Left ventricle myocardium inferior (tissue), 1 donor: ENCODE data around the gene IREB2. TPM values are rescaled to one million over a fixed set of nuclear protein-coding genes. Genes with fewer than 3 reads are reported as not detected.

Experiments
- DNase-seq: peaks from one replicate; pipeline ENCODE4 v3.0.0-alpha.2; 2020
- H3K27ac ChIP-seq: fragments of 200-600 bp; replicated peaks from 2 replicates; pipeline ENCODE4 v1.8.0; 2021
- H3K27me3 ChIP-seq: fragments of 200-600 bp; 2 replicates; pipeline ENCODE4 v1.8.0; 2021; ENCODE audit warnings: low read depth
- H3K36me3 ChIP-seq: fragments of 200-600 bp; 2 replicates; pipeline ENCODE4 v1.8.0; 2021
- H3K4me1 ChIP-seq: fragments of 200-600 bp; 2 replicates; pipeline ENCODE4 v1.8.0; 2021
- H3K4me3 ChIP-seq: fragments of 200-600 bp; 2 replicates; pipeline ENCODE4 v1.8.0; 2021; ENCODE audit warnings: mild to moderate bottlenecking, moderate library complexity
- H3K9me3 ChIP-seq: fragments of 200-600 bp; replicated peaks from 2 replicates; pipeline ENCODE4 v1.8.0; 2021
- intact Hi-C: fragments of 100-400 bp; cut with micrococcal nuclease; formaldehyde crosslinking; loops from one replicate; pipeline ENCODE4 v1.11.0; 2022
- total RNA-seq: library from RNA; stranded (reverse); fragmentation: NEBNext Ultra II Directional; extraction: Animal tissue kit (Norgen Biotek cat#: 25700); gene quantifications from one replicate; pipeline ENCODE4 v1.2.1, GENCODE V29; 2021
- TF ChIP-seq, protein P1 (sequence below): fragments of 200-600 bp; IDR thresholded peaks from 2 replicates; pipeline ENCODE4 v1.8.0; 2021; ENCODE audit warnings: antibody characterized with exemption, mild to moderate bottlenecking, borderline replicate concordance
- donor health status: DM: no; HTN: yes; CAD: no; lungs with severe emphysema.

IREB2 gene
- total RNA-seq, 1 donor from 2014 or later = 23.6 TPM

DNA sequence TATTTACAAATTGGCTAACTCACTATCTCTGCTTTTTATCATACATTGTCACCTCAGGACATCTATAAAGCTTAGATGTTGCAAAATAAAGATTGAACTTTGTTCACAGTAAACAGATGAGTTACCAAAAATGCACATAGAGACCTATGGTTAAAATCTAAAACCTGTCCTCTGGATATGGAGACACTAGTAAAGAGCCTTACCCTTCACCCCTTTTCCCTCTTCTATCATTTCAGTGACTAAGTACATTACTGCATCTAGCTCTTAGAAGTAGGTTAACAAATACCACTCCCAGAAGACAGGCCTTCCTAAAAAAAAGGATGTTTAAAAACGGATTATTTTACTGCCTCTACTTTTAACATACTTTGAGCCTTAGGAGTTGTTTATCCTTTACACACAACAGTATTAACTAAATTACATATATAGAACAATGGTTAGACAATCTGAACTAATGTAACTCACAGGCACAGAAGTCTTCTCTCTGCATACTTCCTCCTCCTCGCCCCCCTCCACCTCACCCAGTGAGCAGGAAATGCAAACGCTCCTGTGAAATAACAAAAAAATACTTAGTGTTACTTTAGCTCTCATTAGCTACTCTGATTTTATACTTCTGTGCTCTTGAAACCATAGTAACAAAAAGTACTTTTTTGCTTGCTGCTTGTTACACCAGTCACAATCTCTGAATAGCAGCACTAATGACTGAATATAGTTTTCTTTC is 23.3 kb downstream of the IREB2 start:
- H3K27ac ChIP-seq = peak overlapping the region; percentile 31

DNA sequence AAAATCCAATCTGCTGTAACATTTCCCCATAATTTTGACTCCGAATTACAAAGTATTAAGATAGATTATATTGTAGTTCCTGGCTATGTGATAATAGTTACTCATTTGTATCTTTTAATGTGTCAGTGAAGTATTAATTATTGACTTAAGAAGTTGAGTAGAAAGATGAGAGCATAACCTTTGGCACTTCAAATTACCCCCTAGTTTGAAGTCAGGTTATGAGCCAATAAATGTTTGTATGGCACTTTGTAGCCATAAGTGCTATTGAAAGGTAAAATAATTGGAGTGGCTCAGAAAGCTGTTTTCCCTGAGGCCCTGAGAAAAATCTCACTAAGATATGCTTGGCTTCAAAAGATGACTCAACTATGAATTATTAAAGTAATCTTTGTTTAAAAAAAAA is 31.0 kb downstream of the IREB2 start:
- no peaks in the 10 kb centered on the region for H3K9me3 ChIP-seq
- H3K27me3 ChIP-seq = no peaks in the 10 kb centered on the region
- no peak overlapping the region for H3K27ac ChIP-seq
- TF ChIP-seq, protein P1, sequence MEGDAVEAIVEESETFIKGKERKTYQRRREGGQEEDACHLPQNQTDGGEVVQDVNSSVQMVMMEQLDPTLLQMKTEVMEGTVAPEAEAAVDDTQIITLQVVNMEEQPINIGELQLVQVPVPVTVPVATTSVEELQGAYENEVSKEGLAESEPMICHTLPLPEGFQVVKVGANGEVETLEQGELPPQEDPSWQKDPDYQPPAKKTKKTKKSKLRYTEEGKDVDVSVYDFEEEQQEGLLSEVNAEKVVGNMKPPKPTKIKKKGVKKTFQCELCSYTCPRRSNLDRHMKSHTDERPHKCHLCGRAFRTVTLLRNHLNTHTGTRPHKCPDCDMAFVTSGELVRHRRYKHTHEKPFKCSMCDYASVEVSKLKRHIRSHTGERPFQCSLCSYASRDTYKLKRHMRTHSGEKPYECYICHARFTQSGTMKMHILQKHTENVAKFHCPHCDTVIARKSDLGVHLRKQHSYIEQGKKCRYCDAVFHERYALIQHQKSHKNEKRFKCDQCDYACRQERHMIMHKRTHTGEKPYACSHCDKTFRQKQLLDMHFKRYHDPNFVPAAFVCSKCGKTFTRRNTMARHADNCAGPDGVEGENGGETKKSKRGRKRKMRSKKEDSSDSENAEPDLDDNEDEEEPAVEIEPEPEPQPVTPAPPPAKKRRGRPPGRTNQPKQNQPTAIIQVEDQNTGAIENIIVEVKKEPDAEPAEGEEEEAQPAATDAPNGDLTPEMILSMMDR = no peak
- intact Hi-C loops = no loop called here
- H3K4me1 ChIP-seq = peaks cover 22% of the 10 kb centered on the region
- H3K4me3 ChIP-seq = no peak overlapping the region
- peaks cover 92% of the 10 kb centered on the region for H3K36me3 ChIP-seq
- DNase-seq = no peak

More for the DNA sequence above, 23.3 kb downstream of the IREB2 start:
- intact Hi-C loops = no loop called here
- DNase-seq = no peak
- Histone ChIP-seq H3K36me3 (peaks cover 34% of the 10 kb centered on the region), H3K4me1 (peaks cover 67% of the 10 kb centered on the region), H3K9me3 (no peaks in the 10 kb centered on the region), H3K27me3 (no peaks in the 10 kb centered on the region), H3K4me3 (no peak overlapping the region)
- TF ChIP-seq, protein P1 = no peak

DNA sequence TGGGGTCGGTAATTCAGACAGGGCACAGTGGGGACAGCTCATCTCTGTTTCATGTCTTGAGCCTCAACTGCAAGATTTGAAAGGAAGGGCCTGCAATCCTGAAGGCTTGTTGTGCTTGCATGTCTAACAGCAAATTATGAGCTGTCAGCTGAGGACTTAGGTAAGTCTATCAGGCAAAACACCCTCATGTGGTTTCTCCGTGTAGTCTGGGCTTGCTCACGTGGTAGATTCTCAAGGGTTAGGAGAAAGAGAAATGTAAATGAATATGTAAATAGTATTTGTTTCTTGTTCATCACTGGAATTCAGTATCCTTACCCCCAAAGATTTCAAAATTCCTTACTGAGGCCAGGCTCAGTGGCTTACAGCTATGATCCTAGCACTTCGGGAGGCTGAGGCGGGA is 39.3 kb downstream of the IREB2 start:
- intact Hi-C loops = no loop called here
- DNase-seq = no peak
- Histone ChIP-seq H3K27ac (no peak overlapping the region), H3K27me3 (no peaks in the 10 kb centered on the region), H3K36me3 (peaks cover 89% of the 10 kb centered on the region), H3K4me1 (no peaks in the 10 kb centered on the region), H3K4me3 (no peak overlapping the region), H3K9me3 (no peaks in the 10 kb centered on the region)
- TF ChIP-seq, protein P1 = no peak

DNA sequence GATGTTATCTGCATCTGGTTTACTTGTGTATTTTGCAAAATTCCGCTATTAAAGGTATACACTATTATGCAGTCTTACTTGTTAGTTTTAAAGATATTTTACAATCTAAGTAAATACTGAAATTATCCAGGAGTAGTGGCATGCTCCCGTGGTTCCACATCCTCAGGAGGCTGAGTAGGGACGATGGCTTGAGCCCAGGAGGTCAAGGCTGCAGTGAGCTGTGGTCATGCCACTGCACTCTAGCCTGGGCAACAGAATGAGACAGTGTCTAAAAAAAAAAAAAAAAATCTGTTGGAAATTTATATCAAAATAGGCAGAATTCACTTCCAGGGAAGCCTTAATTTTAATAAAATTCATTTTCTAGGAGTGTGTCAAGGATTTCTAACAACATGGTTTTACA is 41.6 kb downstream of the IREB2 start:
- TF ChIP-seq, protein P1 = no peak
- DNase-seq = no peak
- intact Hi-C loops = no loop called here
- Histone ChIP-seq H3K36me3 (peaks cover 88% of the 10 kb centered on the region), H3K4me1 (no peaks in the 10 kb centered on the region), H3K27me3 (no peaks in the 10 kb centered on the region), H3K27ac (no peak overlapping the region), H3K4me3 (no peak overlapping the region), H3K9me3 (no peaks in the 10 kb centered on the region)

DNA sequence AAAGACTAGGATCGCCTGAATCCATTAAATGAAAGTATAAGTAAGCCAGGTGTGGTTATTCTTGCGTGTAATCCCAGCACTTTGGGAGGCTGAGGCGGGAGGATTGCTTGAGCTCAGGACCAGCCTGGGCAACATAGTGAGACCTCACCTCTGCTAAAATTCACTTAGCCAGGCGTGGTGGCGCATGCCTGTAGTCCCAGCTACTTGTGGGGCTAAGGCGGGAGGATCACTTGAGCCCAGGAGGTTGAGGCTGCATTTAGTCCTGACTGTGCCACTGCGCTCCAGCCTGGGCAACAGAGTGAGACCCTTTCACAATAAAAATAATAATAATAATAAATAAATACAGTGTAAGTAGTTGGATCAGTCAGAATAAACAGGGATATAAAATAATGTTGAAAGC is 43.9 kb downstream of the IREB2 start:
- Histone ChIP-seq H3K27ac (no peak overlapping the region), H3K9me3 (no peaks in the 10 kb centered on the region), H3K27me3 (no peaks in the 10 kb centered on the region), H3K36me3 (peaks cover 88% of the 10 kb centered on the region), H3K4me1 (no peaks in the 10 kb centered on the region), H3K4me3 (no peak overlapping the region)
- TF ChIP-seq, protein P1 = no peak
- DNase-seq = no peak
- intact Hi-C loops = no loop called here
